Left lung (tissue), 10 donors: ENCODE data around the gene CD300LF. TPM values are rescaled to one million over a fixed set of nuclear protein-coding genes. Genes with fewer than 3 reads are reported as not detected.

ENCODE experiments used
- ATAC-seq: fragments of 200-7000 bp; cut with Tn5 transposase; one replicate; pipeline ENCODE4 v1.9.1; 2020; ENCODE audit warnings: moderate library complexity
- DNase-seq, 4 donors: peaks; one replicate each; pipeline ENCODE4 v3.0.0-alpha.2; 2013 to 2020
- H3K27ac ChIP-seq, 2 donors: fragments of 200-600 bp; sonication (generic) in 1 of 2; one replicate each; pipeline versions ENCODE4 v1.5.0 to v1.8.0; 2020 to 2021
- H3K27me3 ChIP-seq, 2 donors: fragments of 200-600 bp; sonication (generic) in 1 of 2; one replicate each; pipeline versions ENCODE4 v1.5.0 to v1.8.0; 2020 to 2021
- H3K36me3 ChIP-seq, 2 donors: fragments of 200-600 bp; sonication (generic) in 1 of 2; one replicate each; pipeline versions ENCODE4 v1.5.0 to v1.8.0; 2020 to 2021
- H3K4me1 ChIP-seq, 2 donors: fragments of 200-600 bp; one replicate each; pipeline ENCODE4 v1.8.0; 2021
- H3K4me3 ChIP-seq, 2 donors: fragments of 200-600 bp; sonication (generic) in 1 of 2; one replicate each; pipeline versions ENCODE4 v1.5.0 to v1.8.0; 2020 to 2021; ENCODE audit warnings: mild to moderate bottlenecking in 1 of 2
- H3K9me3 ChIP-seq, 2 donors: fragments of 200-600 bp; sonication (generic) in 1 of 2; one replicate each; pipeline versions ENCODE4 v1.5.0 to v1.8.0; 2020 to 2021
- CTCF ChIP-seq, 2 donors: fragments of 200-600 bp; sonication (generic) in 1 of 2; IDR thresholded peaks; one replicate each; pipeline versions ENCODE4 v1.5.0 to v1.8.0; 2021; ENCODE audit warnings: antibody characterized with exemption in 2 of 2
- intact Hi-C, 2 donors: fragments of 100-400 bp; cut with DNase I; formaldehyde crosslinking; loops; one replicate each; pipeline versions ENCODE4 v1.11.2 to v1.14.2; 2022
- polyA plus RNA-seq, 6 donors: library from polyadenylated mRNA; unstranded; fragments of 120-200 nt; gene quantifications; one replicate each; pipeline ENCODE4 v1.2.1, GENCODE V29; 2013; ENCODE audit not compliant: insufficient read length in 6 of 6
- total RNA-seq, 2 donors: library from RNA; stranded (reverse); fragmentation: NEBNext Ultra II Directional; extraction: Animal tissue kit (Norgen Biotek cat#: 25700); gene quantifications; one replicate each; pipeline ENCODE4 v1.2.1, GENCODE V29; 2021
- donor health status: DM: no; HTN: yes; CAD: no.
- donor health status: DM: no; HTN: no; CAD: no.

Gene CD300LF
- total and polyA plus RNA-seq, 8 donors = 0.33 to 26.7 (median 0.76) TPM

DNA sequence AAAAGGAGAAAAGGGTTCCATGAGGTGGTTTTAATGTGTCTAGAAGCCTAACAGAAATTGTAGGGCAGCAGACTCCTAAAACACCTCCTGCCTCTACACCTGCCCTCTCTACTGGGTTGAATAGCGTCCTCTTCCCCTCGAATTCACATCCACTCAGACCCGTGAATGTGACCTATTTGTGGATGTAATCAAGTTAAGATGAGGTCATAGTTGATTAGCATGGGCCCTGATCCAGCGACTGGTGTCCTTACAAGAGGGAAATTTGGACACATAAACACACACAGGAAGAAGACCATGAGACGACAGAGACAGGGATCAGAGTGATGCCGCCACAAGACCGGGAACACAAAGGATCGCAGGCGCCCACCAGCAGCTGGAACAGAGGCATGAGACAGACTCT is 13.5 kb downstream of the CD300LF start:
- intact Hi-C loops = no loop called here
- ATAC-seq (no peak), DNase-seq (no peak)
- no peak overlapping the region for H3K4me3 ChIP-seq
- no peaks in the 10 kb centered on the region for H3K9me3 ChIP-seq
- peaks cover 3 to 18% of the 10 kb centered on the region in 2 donors for H3K4me1 ChIP-seq
- no peak overlapping the region for H3K27ac ChIP-seq
- TF ChIP-seq CTCF (IDR thresholded peaks at IDR 0.05) = no peak
- peaks cover 0 to 55% of the 10 kb centered on the region in 2 donors for H3K36me3 ChIP-seq
- H3K27me3 ChIP-seq = no peaks in the 10 kb centered on the region

DNA sequence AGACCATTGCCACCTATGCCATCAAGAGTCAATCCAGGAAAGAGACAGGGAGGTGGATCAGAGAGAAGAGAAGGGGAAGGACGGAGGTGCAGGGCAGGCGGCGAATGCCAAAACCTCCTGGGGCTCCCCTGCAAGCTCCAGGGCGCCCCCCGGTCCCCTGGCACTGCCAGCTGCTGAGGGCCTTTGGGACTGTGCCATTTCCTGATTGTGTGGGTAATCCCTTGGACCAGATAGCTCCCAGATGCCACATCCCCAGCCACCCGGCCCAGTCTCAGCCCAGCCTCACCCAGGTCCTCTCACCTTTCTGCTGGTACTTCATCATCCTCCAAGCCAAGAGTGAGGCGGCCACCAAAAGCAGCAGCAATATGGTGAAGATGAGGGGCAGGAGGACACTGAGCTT is 14.7 kb downstream of the CD300LF start:
- intact Hi-C loops = no loop called here
- Histone ChIP-seq H3K9me3 (no peaks in the 10 kb centered on the region), H3K36me3 (peaks cover 0 to 43% of the 10 kb centered on the region in 2 donors), H3K27ac (no peak overlapping the region), H3K4me3 (no peak overlapping the region), H3K27me3 (no peaks in the 10 kb centered on the region), H3K4me1 (peaks cover 0 to 13% of the 10 kb centered on the region in 2 donors)
- DNase-seq = no peak
- ATAC-seq = no peak
- TF ChIP-seq CTCF (IDR thresholded peaks at IDR 0.05) = no peak

GRCh38 chr17:74697515-74697914 is 15.2 kb downstream of the CD300LF start:
- DNase-seq = no peak
- Histone ChIP-seq H3K9me3 (no peaks in the 10 kb centered on the region), H3K36me3 (peaks cover 0 to 38% of the 10 kb centered on the region in 2 donors), H3K27ac (no peak overlapping the region), H3K4me1 (peaks cover 0 to 8% of the 10 kb centered on the region in 2 donors), H3K4me3 (no peak overlapping the region), H3K27me3 (no peaks in the 10 kb centered on the region)
- TF ChIP-seq CTCF (IDR thresholded peaks at IDR 0.05) = no peak
- no peak for ATAC-seq
- intact Hi-C loops = no loop called here

- ATAC-seq (no peak), DNase-seq (no peak)
- Histone ChIP-seq H3K9me3 (no peaks in the 10 kb centered on the region), H3K36me3 (peaks cover 0 to 32% of the 10 kb centered on the region in 2 donors), H3K27me3 (no peaks in the 10 kb centered on the region), H3K27ac (no peak overlapping the region), H3K4me1 (peaks cover 0 to 9% of the 10 kb centered on the region in 2 donors), H3K4me3 (no peak overlapping the region)
- intact Hi-C loops = no loop called here
- TF ChIP-seq CTCF (IDR thresholded peaks at IDR 0.05) = no peak
These were observed 17.1 kb downstream of the CD300LF start for GRCh38 chr17:74695629-74696028.

DNA sequence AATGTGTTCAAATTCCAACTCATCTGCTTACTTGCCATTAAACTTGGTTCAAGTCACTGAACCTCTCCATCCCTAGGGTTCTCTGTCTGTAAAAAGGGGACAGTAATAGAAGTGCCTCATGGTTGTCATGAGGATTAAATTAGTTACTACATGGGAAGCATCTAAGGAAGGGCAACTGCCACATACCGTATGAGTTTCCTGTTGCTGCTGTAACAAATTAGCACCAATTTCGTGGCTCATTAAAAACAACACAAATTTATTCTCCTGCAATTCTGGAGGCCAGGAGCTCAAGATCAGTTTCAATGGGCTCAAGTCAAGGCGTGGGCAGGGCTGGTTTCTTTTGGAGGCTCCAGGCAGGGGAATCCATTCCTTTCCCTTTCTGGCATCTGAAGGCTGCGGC is 18.6 kb downstream of the CD300LF start:
- H3K9me3 ChIP-seq = no peaks in the 10 kb centered on the region
- DNase-seq = no peak
- intact Hi-C loops = no loop called here
- TF ChIP-seq CTCF (IDR thresholded peaks at IDR 0.05) = no peak
- H3K36me3 ChIP-seq = peaks cover 0 to 25% of the 10 kb centered on the region in 2 donors
- H3K4me3 ChIP-seq = no peak overlapping the region
- no peak overlapping the region for H3K27ac ChIP-seq
- peaks cover 0 to 24% of the 10 kb centered on the region in 2 donors for H3K4me1 ChIP-seq
- no peaks in the 10 kb centered on the region for H3K27me3 ChIP-seq
- no peak for ATAC-seq
